Measurements from ENCODE around the gene TEAD4. TPM values are rescaled to one million over a fixed set of nuclear protein-coding genes. Genes with fewer than 3 reads are reported as not detected.

The TEAD4 gene
- total RNA-seq, 1 experiment from 2014 or later = 127 TPM

GRCh38 chr12:2922329-2922728 lies 36.9 kb upstream of the TEAD4 start:
- no peak overlapping the region for H3K9ac ChIP-seq (ENCODE audit: extremely low read depth, insufficient read length, low read length)
- no peak overlapping the region for H3K14ac ChIP-seq (ENCODE audit: insufficient read depth, low read length)
- WGBS (ENCODE audit: extremely low coverage, insufficient read length, low lambda C conversion rate) = no CpG with 5 or more reads among the region's 2 CpGs
- H3K9me3 ChIP-seq (ENCODE audit: control insufficient read depth, low read depth, low read length) = no peaks in the 10 kb centered on the region
- TF ChIP-seq, protein P1, sequence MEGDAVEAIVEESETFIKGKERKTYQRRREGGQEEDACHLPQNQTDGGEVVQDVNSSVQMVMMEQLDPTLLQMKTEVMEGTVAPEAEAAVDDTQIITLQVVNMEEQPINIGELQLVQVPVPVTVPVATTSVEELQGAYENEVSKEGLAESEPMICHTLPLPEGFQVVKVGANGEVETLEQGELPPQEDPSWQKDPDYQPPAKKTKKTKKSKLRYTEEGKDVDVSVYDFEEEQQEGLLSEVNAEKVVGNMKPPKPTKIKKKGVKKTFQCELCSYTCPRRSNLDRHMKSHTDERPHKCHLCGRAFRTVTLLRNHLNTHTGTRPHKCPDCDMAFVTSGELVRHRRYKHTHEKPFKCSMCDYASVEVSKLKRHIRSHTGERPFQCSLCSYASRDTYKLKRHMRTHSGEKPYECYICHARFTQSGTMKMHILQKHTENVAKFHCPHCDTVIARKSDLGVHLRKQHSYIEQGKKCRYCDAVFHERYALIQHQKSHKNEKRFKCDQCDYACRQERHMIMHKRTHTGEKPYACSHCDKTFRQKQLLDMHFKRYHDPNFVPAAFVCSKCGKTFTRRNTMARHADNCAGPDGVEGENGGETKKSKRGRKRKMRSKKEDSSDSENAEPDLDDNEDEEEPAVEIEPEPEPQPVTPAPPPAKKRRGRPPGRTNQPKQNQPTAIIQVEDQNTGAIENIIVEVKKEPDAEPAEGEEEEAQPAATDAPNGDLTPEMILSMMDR (conservative IDR thresholded peaks at IDR 0.05) = no peak
- no peak overlapping the region for H2BK12ac ChIP-seq (ENCODE audit: insufficient read length, low read depth, low read length)
- no peak overlapping the region for H3K27ac ChIP-seq (ENCODE audit: insufficient read length, low read depth, low read length)
- H3K18ac ChIP-seq (ENCODE audit: insufficient read length, low read depth, low read length) = no peak overlapping the region
- H3K36me3 Mint-ChIP-seq (ENCODE audit: insufficient read depth in 1 of 3, low read depth in 3 of 3) = peaks cover 6 to 28% (median 26%) of the 10 kb centered on the region in 3 experiments; a peak in 6 of 7 replicates
- H3K27ac Mint-ChIP-seq = peak overlapping the region in 2 of 3 experiments; percentile 94 to 97; a peak in 4 of 7 replicates
- no peak overlapping the region for H2BK5ac ChIP-seq (ENCODE audit: insufficient read length, low read length)
- peaks cover 5% of the 10 kb centered on the region; the same call in 1 of the 2 replicates for H3K4me1 ChIP-seq (ENCODE audit: insufficient read depth, low read length)
- H4K5ac ChIP-seq (ENCODE audit: insufficient read length, low read depth, low read length) = no peak overlapping the region
- no peak overlapping the region for H2BK20ac ChIP-seq (ENCODE audit: low read depth, low read length, poor library complexity, severe bottlenecking)
- no peak overlapping the region for H2BK120ac ChIP-seq (ENCODE audit: low read depth, low read length, poor library complexity, severe bottlenecking)
- no peaks in the 10 kb centered on the region for H3K79me2 ChIP-seq (ENCODE audit: insufficient read depth, low read length)
- H3K79me1 ChIP-seq (ENCODE audit: insufficient read depth, low read depth, low read length, poor library complexity, severe bottlenecking) = no peaks in the 10 kb centered on the region
- no peak overlapping the region for H2BK15ac ChIP-seq (ENCODE audit: low read depth, low read length)
- no peak overlapping the region for H3K4ac ChIP-seq (ENCODE audit: low read depth, low read length)
- no peak overlapping the region for H3T11ph ChIP-seq (ENCODE audit: low read length)
- no peak overlapping the region for H4K91ac ChIP-seq (ENCODE audit: insufficient read length, low read depth, low read length)
- no peaks in the 10 kb centered on the region; a peak in 1 of 5 replicates for H3K9me3 Mint-ChIP-seq
- H3K23ac ChIP-seq (ENCODE audit: insufficient read length, low read depth, low read length) = no peak overlapping the region
- peaks cover 15 to 19% of the 10 kb centered on the region in 2 experiments for H3K4me1 Mint-ChIP-seq
- H3K4me2 ChIP-seq (ENCODE audit: insufficient read depth, insufficient read length, low read length) = peak overlapping the region; percentile 36
- no peak overlapping the region for H2AFZ ChIP-seq (ENCODE audit: low read length)
- no peaks in the 10 kb centered on the region for H3K27me3 ChIP-seq (ENCODE audit: insufficient read depth, low read length)
- H4K8ac ChIP-seq (replicated peaks; ENCODE audit: insufficient read length, low read depth, low read length) = no peak overlapping the region
- DNase-seq = no peak
- H3K4me3 Mint-ChIP-seq = peak overlapping the region in 1 of 2 experiments; percentile 8; a peak in 1 of 5 replicates
- no peaks in the 10 kb centered on the region for H3K23me2 ChIP-seq (ENCODE audit: insufficient read length, low read depth, low read length, poor library complexity, severe bottlenecking)
- H3K27me3 Mint-ChIP-seq (ENCODE audit: low read depth) = no peaks in the 10 kb centered on the region
- no peak overlapping the region for H3K56ac ChIP-seq (ENCODE audit: insufficient read length, low read depth, low read length)
- no peak overlapping the region for H2AK5ac ChIP-seq (ENCODE audit: insufficient read length, low read length)
- no peaks in the 10 kb centered on the region for H4K20me1 ChIP-seq (ENCODE audit: control insufficient read depth, insufficient read depth, insufficient read length)
